Measurements from ENCODE around the gene CTNNBL1.
"Not testable (repeated sequence)": the region's sequence is repeated elsewhere in the genome, so short reads cannot be mapped to it uniquely, and the experiment has no call there.

Gene CTNNBL1

DNA sequence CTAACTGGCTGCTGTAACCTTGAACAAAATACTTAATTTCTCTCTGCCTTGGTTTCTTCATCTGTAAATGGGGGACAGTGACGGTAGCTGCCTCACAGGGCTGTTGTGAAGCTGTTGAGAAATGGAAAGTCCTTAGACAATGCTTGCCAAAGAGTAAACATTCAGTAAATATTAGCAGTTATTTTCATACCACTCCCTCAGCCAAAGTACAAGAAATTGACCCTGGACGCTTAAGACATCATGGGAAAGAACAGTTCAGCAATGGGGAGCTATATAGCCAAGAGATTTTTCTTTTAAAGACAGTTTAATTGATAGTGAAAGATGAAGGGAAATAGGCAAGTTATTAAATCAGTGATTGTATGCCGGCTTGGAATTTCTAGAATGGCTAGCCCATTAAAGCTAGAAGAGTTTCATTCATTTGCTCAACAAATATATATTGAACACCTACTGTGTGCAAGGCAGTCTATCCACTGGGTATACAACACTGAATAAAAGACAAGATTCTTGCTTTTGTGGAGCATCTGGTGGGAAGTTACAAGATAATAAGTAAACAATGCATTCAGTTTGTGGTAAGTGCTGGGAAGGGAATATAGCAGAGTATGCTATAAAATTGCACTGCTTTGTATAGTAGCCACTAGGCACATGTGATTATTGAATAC, 2.0 kb downstream of the CTNNBL1 start:
- no peak for DNase-seq (ENCODE audit: low read depth)

DNA sequence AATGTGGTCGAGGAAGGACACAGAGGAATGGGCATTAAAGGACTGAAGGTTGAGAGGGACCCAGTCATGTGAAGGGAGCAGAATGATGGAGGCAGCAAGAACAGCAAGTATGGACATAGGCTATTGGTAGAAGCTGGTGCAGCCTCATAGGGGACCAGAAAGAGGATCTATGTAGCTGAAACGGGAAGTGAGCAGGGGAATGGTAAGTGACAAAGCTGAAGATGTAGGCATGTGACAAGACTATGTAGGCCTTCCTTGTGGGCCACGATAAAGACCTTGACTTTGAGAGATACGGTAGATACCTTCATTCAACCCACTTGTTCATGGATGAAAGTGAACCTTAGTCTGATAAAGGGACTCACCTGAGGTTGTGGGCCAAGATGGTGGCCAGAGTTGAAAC, 3.5 kb downstream of the CTNNBL1 start:
- no peak overlapping the region for H3K4me3 ChIP-seq (ENCODE audit: low read depth, low read length)
- TF ChIP-seq, protein P1, sequence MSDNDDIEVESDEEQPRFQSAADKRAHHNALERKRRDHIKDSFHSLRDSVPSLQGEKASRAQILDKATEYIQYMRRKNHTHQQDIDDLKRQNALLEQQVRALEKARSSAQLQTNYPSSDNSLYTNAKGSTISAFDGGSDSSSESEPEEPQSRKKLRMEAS (IDR thresholded peaks at IDR 0.05; ENCODE audit: low read depth, low read length) = no peak
- peak; percentile 38 for DNase-seq (ENCODE audit: low read depth)

More for the DNA sequence above, 2.0 kb downstream of the CTNNBL1 start:
- no peak for TF ChIP-seq POLR2A (IDR thresholded peaks at IDR 0.05; ENCODE audit: extremely low read depth, insufficient read length)
- TF ChIP-seq, protein P1 (IDR thresholded peaks at IDR 0.05; ENCODE audit: low read depth, low read length) = no peak
- no peak overlapping the region for H3K4me3 ChIP-seq (ENCODE audit: low read depth, low read length)

DNA sequence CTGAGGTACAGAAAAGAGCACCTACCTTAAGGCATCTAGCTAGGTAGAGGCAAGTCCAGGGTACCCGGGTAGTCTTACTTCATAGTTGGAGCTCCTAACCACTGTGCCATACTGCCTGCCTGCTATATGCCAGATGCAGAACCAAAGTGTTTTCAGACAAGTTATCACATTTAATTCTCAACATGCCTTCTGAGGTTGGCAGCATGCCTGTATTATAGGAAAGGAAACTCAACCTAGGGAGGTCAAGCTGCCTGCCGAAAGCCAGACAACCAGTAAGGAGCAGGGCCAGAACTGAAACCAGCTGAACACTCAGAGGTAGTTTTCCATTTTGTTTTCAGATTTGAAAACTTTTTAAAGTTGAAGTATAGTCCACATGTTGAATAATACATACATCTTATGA, 5.4 kb downstream of the CTNNBL1 start:
- DNase-seq (ENCODE audit: low read depth) = no peak
- TF ChIP-seq, protein P2, sequence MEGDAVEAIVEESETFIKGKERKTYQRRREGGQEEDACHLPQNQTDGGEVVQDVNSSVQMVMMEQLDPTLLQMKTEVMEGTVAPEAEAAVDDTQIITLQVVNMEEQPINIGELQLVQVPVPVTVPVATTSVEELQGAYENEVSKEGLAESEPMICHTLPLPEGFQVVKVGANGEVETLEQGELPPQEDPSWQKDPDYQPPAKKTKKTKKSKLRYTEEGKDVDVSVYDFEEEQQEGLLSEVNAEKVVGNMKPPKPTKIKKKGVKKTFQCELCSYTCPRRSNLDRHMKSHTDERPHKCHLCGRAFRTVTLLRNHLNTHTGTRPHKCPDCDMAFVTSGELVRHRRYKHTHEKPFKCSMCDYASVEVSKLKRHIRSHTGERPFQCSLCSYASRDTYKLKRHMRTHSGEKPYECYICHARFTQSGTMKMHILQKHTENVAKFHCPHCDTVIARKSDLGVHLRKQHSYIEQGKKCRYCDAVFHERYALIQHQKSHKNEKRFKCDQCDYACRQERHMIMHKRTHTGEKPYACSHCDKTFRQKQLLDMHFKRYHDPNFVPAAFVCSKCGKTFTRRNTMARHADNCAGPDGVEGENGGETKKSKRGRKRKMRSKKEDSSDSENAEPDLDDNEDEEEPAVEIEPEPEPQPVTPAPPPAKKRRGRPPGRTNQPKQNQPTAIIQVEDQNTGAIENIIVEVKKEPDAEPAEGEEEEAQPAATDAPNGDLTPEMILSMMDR (IDR thresholded peaks at IDR 0.05; ENCODE audit: low read depth, low read length) = no peak
- TF ChIP-seq POLR2A (IDR thresholded peaks at IDR 0.05; ENCODE audit: extremely low read depth, insufficient read length) = no peak
- no peak for TF ChIP-seq MYC (IDR thresholded peaks at IDR 0.05; ENCODE audit: low read depth, low read length)
- TF ChIP-seq, protein P1 (IDR thresholded peaks at IDR 0.05; ENCODE audit: low read depth, low read length) = no peak
- no peak overlapping the region for H3K4me3 ChIP-seq (ENCODE audit: low read depth, low read length)

DNA sequence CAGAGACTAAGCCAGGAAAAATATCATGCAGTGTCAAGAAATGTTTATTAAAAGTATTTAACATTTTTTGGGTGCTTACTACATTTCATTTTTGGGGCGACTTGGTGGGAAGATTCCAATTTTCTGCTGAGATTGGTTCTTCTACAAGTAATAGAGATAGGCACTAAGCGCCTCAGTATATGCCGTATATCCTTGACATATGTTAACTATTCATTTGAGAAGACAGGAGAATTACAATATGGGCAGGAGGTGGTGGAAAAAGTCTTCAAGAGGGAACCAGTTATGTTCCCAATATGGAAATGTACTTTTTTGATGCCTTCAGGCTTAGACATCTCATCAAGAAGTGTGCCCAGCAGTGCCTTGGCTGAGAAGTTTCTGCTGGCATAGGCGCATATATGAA, 6.5 kb downstream of the CTNNBL1 start:
- TF ChIP-seq, protein P1 (IDR thresholded peaks at IDR 0.05; ENCODE audit: low read depth, low read length) = no peak
- TF ChIP-seq, protein P2 (IDR thresholded peaks at IDR 0.05; ENCODE audit: low read depth, low read length) = no peak
- TF ChIP-seq MYC (IDR thresholded peaks at IDR 0.05; ENCODE audit: low read depth, low read length) = no peak
- TF ChIP-seq POLR2A (IDR thresholded peaks at IDR 0.05; ENCODE audit: extremely low read depth, insufficient read length) = no peak
- DNase-seq (ENCODE audit: low read depth) = no peak
- no peak overlapping the region for H3K4me3 ChIP-seq (ENCODE audit: low read depth, low read length)

DNA sequence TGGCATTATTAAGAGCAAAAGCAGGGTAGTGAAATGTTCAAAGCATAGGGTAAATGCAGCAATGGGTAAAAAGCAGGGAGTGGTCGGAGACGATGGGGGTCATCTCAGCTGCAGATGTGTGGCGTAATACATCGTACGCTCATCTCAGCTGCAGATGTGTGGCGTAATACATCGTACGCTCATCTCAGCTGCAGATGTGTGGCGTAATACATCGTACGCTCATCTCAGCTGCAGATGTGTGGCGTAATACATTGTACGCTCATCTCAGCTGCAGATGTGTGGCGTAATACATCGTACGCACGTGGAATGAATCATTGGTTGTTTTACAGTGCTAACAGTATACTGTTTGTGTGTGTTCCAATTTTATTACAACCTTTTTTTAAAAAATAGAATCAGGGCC, 7.8 kb downstream of the CTNNBL1 start:
- TF ChIP-seq, protein P1 (IDR thresholded peaks at IDR 0.05; ENCODE audit: low read depth, low read length) = peak; percentile 83
- not testable (repeated sequence) for H3K4me3 ChIP-seq (ENCODE audit: low read depth, low read length)
- DNase-seq (ENCODE audit: low read depth) = peak; percentile 81

DNA sequence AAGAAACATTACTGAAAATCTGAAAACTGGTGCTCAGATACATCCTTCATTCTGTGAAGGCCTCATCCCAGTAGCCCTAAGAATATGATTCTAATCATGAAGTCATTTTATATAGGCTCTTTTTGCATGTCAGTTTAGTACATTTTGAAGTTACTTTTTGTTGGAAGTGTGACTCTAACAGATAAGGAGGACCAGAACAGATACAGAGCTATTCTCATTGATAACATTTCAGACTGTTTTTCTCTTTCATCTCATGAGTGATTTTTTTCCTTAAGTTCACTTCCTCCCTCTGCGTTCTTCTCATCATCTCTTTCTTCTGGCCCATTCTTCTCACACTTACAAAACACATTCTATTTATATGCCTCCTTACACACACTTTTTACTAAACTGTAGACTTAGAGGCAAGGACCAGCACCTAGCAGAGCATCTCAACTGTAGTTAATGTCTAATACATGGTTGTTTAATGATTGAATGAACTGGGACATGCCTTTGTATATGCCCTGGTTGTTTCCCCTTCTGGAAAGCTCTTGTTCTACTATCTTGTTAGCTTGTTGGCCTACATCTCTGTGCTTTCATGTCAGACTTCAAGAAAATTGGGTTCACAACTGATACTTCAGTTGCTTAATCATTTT, 8.7 kb downstream of the CTNNBL1 start:
- DNase-seq (ENCODE audit: low read depth) = no peak
- TF ChIP-seq, protein P2 (IDR thresholded peaks at IDR 0.05; ENCODE audit: low read depth, low read length) = no peak
- TF ChIP-seq MYC (IDR thresholded peaks at IDR 0.05; ENCODE audit: low read depth, low read length) (no peak), POLR2A (IDR thresholded peaks at IDR 0.05; ENCODE audit: extremely low read depth, insufficient read length) (no peak)
- TF ChIP-seq, protein P1 (IDR thresholded peaks at IDR 0.05; ENCODE audit: low read depth, low read length) = no peak
- no peak overlapping the region for H3K4me3 ChIP-seq (ENCODE audit: low read depth, low read length)

DNA sequence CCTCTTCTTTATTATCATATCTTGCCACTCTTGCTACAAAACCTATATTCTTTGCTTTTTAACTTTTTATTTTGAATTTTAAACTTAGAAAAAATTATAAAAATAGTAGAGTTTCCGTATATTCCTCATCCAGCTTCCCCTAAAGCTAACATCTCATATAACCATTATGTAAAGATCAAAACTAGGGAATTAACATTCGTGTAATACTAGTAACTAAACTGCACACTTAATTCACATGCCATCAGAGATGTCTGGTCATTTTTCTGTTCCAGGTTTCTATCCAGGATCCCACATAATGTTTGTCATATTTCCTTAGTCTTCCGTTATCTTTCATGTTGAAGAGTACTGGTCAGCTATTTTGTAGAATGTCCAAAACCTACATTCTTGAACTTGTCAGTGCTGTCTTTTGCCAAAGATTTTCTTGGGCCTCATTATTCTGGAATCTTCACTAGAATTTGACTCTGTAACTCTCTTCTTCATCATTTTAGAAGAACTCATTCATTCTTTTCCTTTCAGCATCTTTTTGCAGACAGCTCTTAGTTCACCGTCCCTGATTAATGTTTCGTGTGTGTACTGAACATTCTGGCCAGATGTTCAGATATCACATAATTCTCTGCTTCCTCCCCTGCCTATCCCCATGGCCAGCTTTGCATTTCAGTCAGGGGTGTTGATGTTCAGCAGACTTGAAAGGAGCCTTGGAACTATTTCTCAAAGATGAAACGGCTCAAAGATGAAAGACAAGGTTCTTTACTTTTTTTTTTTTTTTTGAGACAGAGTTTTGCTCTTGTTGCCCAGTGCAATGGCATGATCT, 9.4 kb downstream of the CTNNBL1 start:
- no peak for DNase-seq (ENCODE audit: low read depth)
- TF ChIP-seq, protein P2 (IDR thresholded peaks at IDR 0.05; ENCODE audit: low read depth, low read length) = no peak
- TF ChIP-seq, protein P1 (IDR thresholded peaks at IDR 0.05; ENCODE audit: low read depth, low read length) = no peak
- TF ChIP-seq POLR2A (IDR thresholded peaks at IDR 0.05; ENCODE audit: extremely low read depth, insufficient read length) (no peak), MYC (IDR thresholded peaks at IDR 0.05; ENCODE audit: low read depth, low read length) (no peak)
- H3K4me3 ChIP-seq (ENCODE audit: low read depth, low read length) = no peak overlapping the region

Data from NB4 (cell line).